GM19397 (cell line): ENCODE measurements around the gene GDF15.
"Not testable (repeated sequence)": the region's sequence is repeated elsewhere in the genome, so short reads cannot be mapped to it uniquely, and the experiment has no call there.

ENCODE experiments used
- ATAC-seq: cut with Tn5 transposase; IDR thresholded peaks from one replicate; pipeline ENCODE4 v1.9.1; 2021; ENCODE audit warnings: mild to moderate bottlenecking, moderate library complexity; ENCODE audit not compliant: unreplicated experiment

The GDF15 gene

DNA sequence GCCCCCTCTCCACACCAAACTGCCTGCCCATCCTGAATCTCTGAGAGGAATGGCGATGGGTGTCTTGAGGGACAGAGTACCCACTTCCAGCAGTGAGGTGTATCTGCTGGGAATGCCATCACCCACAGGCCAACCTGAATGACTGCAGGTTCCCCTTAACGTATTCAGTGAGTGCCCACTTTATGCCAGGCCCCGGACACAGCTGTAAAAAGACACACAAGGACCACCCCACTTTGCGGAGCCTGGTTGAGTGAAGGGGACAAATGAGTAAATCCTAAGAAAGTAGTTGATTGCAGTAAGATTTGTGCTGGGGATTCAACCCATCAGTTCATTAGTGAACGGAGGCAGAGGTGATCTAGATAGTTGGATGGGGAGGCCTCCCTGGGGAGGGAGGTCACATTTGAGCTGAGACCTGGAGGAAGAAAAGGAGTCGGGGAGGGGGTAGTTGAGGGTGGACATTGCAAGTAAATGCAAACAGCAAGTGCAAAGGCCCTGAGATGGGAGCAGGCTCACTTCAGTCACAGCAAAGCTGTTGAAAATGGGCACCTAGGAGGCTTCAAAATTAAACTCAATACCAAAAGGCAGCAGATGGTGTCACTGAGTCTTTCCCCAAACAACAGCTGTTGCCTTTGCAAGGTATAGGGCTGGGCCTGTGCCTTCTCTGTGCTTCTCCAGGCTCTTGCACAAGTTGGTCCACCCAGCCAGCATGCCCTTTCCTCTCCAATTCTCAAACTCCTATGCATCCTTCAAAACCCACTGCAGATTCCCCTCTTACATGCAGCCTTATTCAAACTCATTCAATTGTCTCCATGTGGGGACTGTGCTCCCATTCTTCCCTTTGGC is 4.3 kb downstream of the GDF15 start:
- no peak for ATAC-seq

DNA sequence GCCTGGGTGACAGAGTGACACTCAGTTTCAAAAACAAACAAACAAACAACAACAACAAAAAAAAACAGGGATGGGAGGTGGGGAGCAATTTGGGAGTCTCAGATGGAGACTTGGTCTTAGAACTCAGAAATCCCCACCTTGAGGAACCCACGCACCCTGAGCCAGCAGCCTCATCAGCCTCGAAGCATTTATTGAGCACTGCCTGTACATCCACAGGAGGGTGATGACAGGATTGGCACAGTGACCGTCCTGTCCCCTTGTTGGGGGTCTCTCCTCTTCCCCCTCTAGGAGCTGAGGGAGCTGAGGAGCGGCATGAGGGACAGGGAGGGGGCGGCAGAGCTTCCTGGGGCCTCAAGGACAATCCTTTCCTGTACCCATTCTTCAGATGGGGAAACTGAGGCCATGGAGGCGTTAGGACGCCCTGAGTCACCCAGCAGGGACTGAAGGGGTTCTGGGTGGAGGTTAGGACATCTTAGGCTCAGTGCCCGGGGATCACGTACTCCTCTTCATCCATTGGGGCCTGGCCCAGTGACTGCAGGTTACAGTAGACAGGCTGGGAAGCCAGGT is 5.6 kb downstream of the GDF15 start:
- ATAC-seq = no peak

DNA sequence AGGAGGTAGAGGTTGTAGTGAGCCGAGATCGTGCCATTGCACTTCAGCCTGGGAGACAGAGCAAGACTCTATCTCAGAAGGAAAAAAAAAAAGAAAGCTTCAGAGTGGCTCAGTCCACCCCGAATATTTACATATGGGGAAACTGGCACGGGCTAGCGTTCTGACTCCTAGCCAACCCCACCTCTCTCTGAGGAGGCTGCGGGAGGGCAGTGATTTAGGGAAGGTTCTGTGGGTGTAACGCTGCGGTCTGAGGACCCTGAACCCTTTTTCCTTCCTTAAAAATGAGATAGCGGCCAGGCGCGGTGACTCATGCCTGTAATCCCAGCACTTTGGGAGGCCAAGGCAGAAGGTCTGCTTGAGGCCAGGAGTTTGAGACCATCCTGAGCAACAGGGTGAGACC is 6.5 kb downstream of the GDF15 start:
- ATAC-seq = no peak

DNA sequence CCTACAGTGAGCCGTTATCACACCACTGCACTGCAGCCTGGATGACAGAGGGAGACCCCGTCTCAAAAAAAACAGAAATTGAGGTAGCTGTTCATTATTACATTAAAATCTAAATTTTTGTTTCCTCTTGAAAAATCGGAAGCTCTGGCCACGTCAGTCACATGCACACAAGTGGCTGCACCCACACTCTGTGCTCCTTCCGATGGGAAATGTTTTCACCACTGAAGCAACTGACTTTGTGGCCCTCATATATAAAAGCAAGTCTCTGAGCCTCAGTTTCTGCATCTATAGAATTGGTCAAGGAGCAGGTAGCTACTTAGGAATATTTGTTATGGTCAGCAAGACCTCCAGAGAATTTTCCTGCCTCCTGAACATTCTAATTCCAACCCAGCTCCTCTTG is 7.0 kb downstream of the GDF15 start:
- ATAC-seq = no peak

DNA sequence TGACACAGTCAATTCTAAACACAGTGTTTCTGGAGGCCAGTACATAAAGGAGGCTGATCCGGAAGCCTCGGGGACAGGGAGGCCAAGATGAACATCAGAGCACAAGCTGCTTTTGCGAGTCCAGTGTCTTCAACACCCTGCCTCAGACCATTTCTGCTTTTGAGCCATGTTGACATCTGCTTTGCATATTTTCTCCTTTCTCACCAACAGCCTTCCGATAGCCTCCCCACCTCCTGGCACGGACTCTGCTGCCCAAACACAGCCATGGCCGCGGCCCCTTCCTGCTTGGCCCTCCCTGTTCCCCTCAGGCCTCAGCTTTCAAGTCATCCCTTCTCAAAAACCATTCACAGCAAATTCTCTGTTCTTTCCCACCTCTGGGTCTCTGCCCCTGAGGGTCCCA is 7.9 kb downstream of the GDF15 start:
- no peak for ATAC-seq

DNA sequence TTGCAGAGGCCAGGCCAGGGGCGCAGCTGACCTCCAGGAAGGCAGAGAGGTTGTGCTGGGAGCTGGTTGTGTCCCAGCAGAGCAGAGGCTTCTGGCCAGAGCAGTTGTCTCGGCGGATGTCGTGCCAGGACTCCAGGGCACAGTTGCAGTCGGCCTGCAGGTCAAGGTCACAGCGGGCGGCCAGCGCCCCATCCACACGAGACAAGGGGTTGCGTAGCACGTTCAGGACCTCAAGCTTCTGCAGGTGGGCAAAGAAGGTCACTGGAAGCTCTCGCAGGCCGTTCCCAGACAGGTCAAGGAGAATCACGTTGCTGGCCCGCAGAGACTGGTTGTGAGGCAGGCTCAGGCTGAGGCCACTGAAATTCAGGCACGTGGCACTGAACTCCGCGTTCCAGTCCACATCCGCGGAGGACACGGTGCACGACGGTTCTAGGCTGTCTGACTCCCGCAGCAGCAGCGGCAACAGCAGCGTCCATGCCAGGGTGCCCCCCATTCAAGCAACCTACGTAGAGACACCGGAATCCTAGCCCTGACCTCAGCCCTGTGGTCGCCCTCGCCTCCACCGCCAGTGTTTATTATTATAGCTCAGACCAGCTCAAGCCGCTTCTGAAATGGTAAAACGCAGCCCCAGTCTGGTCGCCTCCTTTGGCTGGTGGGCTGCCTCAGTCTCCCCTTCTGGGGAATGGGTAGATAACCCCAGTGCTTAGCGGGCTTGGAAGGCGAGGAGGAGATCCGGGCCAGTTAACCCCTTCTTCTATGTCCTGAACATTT is 10.7 kb downstream of the GDF15 start:
- ATAC-seq = no peak

DNA sequence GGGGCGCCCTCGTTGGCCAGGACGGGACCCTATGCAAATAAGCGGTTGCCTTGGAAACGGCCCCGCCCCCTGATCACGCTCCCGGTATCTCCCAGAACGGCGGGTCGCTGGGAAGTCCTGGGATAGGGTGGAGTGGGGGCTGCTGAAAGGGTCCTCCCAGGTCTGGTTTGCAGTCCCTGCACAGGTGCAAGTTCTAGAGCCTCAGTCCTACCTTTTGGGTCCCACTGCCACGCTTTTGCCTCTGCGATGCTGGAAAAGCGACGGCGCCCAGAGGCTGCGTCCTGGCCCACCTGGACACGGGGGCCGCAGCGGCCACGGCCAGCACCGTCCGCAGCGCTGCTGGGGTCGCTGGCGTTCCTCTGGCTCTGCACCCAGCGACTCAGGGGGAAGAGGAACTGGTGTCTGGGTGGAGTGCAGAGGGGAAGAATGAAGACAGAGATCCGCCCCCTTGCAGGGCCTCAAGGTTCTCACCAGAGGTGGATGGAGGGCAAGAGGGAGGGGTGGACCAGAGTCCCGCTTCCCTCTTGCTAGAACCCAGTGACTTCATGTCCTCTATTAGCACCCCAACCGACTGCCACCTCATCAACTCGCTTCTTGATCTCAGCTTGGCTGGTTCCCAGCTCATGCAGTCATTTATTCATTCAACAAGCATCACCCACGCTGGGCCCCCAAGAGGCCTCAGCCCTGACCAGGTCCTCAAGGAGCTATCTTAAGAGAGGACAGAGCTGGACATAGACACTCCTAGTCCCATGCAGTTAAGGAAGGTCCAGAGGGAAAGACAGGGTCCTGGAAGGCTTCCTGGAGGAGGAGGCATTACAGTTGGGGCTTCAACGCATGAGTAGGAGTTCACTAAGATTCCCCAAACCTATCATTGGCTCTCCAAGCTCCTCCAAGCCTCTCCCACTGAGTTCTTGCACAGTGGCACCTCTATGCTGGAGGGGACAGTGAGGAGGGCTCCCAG is 11.6 kb downstream of the GDF15 start, which contains the start of gene LRRC25:
Gene LRRC25, minus strand, starts transcription at position 381 of the 961 bp plus-strand sequence. CDS start 659 bp downstream, outside the sequence.
- no peak for ATAC-seq

DNA sequence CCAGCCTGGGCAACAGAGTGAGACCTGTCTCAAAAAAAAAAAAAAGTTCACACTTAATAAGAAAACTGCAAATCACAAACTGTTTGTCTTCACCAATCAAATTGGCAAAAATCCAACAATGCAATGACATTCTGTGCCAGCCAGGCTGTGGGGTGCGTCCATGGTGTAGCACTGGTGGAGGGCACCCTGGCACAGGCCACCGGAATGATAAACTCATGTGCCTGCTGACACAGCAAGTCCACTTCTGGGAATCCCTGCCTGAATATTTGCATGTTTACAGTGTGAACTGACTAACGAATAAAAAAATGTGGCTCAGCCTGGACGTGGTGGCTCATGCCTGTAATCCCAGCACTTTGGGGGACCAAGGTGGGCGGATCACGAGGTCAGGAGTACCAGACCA is 13.1 kb downstream of the GDF15 start:
- no peak for ATAC-seq

DNA sequence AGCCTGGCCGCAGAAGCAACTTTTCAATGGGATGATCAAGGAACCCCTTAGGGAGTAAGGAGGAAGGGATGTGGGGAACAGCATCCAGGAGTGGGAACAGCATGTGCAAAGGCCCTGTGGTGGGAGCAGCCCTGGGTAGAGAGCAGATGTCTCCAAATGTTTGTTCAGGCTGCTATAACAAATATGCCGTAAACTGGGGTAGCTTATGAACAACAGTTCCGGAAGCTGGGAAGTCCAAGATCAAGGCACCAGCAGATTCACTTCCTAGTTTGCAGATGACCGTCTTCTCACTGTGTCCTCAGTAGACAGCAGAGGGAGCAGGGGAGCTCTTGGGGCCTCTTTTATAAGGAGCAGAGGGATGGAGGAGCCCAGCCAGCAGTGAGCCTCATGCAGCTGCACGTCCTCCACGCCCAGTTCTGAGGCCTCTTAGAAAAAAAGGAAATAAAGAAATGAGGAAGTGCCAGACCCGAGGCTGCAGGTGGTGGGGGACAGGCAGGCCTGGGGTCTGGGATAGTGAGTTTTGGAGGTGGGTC is 15.7 kb downstream of the GDF15 start:
- ATAC-seq = no peak

DNA sequence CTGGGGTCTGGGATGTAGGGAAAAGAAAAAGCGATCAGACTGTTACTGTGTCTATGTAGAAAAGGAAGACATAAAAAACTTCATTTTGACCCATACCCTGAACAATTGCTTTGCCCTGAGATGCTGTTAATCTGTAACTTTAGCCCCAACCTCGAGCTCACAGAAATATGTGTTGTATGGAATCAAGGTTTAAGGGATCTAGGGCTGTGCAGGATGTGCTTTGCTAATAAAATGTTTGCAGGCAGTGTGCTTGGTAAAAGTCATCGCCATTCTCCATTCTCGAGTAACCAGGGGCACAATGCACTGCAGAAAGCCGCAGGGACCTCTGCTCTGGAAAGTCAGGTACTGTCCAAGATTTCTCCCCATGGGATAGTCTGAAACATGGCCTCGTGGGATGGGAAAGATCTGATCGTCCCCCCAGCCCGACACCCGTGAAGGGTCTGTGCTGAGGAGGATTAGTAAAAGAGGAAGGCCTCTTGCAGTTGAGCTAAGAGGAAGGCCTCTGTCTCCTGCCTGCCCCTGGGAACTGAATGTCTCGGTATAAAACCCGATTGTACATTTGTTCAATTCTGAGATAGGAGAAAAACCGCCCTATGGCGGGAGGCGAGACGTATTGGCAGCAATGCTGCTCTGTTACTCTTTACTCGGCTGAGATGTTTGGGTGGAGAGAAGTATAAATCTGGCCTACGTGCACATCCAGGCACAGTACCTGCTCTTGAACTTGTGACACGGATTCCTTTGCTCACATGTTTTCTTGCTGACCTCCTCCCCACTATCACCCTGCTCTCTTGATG is 16.7 kb downstream of the GDF15 start:
- ATAC-seq = not testable (repeated sequence)

DNA sequence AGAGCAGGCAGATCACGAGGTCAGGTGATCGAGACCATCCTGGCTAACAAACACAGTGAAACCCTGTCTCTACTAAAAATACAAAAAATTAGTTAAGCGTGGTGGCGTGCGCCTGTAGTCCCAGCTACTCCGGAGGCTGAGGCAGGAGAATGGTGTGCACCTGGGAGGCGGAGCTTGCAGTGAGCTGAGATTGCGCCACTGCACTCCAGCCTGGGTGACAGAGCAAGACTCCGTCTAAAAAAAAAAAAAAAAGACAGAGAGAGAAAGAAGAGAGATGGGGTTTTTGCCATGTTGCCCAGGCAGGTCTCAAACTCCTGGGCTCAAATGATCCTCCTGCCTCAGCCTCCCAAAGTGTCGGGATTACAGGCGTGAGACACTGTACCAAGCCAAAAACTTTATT is 19.8 kb downstream of the GDF15 start:
- ATAC-seq = not testable (repeated sequence)

DNA sequence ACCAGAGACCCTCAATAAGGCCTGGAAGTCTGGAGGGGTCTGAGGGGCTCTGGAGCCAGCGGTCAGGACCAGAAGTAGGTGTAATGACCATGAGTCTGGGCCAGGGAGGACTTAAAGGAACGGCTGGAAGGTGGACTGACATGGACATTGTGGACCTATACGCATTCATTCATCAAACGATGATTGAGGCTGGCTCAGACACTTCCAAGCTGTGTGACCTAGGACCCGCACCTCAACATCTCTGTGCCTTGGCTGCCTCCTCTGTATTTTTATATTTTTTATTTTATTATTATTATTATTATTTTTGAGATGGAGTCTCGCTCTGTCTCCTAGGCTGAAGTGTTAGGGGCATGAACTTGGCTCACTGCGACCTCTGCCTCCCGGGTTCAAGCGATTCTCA is 20.8 kb downstream of the GDF15 start:
- ATAC-seq = no peak

DNA sequence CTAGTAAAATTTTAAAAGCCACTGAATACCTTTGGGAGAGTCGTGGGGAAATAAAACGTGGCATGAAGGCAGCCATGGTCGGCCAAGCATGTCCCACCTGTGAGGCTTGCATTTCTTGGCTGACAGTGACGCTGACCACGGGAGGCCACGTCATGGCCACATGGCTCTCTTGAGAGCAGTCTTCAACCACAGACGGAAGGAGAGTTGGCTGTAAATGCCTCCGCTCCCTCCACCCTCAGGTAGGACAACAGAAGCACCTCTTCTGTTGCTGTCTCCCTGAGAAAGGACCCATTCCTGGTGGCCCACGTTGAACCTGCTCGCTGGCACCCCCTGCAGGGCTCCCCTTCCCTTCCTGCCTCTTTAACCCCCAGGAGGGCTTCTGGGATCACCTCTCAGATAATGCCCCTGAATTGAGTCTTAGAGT is 22.1 kb downstream of the GDF15 start:
- no peak for ATAC-seq

DNA sequence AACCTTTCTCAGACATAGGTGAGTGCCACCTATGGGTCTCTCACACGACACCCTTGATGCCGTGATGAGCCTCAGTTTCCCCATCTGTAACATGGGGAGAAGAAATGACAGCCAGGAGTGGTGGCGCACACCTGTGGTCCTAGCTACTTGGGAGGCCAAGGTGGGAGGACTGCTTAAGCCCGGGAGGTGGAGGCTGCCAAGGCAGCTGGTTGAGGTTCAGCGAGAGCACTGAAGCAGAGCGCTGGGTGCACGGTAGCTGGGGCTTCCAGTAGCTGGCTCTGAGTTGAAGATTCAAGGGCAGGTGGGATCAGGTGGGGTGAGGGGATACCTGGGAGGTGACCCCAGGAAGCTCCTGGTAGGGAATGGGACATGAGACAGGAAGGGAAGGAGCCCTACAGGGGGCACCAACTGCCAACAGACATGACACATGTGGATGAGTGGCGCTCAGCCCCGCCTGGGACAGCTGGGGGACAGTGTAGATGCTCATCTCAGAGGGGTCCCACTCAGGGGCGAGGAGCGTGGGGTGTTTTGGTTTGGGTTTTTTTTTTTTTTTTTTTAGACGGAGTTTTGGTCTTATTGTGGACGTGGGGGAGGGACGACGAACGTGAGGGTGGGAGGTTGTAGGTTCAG is 26.8 kb downstream of the GDF15 start:
- ATAC-seq = no peak

DNA sequence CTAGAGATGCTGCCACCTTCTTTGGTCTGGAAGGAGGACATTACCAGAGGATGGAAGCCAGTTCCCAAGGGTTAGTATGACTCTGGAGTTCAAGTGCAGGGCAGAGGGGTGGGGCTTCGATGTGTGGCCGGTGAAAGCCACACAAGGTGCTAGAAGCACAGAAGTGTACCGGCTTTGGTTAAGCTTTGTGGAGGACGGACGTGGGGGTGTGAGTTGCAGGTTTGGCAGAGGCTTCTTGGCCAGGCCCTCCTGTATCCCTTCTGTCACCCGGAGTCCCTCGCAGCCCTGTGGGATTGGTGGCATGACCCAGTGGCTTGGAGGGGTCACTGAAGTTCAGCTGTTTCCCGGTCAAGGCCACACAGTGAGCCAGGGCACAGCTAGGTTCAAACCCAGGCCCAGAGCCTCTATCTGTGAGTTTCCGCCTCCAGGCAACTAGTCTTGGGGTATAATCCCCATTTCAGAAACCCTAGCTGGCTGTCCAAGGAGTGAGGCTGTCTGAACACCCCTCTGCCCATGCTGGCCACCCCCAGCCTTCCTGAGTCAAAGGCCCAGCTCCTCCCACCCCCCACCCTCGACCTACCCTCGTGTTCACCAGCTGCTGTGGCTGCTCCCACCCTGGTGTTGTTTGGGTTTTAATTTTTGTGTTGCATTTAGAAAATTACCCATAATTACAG is 28.7 kb downstream of the GDF15 start:
- ATAC-seq = no peak

DNA sequence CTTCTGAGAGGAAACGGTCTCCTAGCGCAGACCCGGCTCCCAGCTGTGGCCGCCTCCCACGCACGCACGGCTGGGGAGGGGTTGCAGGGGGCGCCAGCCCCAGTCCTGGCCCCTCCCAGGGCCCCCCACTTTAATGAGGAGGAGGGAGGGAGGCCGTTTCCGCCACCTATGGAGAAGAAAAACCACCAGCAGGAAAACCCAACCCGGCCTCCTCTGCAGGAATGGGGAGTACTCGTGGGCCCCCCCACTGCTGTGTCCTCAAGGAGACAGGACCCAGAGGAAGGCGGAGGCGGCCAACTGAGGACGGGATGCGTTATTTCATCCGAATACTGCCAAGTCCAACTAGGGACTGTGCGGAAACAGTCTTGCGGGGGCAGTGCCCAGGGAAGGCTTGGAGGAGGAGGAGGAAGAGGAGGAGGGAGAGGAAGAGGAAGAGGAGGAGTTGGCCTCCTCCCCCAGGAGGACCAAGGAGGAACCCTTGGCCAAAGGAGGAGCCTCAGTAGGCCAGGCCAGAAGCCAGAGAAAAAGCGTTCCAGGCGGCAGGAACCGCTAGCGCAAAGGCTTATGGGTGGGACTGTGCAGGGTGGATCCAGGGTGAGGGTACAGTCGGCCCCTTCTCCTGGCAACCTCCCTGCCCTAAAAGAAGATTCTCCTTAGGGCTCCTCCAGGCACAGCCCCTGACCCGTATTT is 29.4 kb downstream of the GDF15 start:
- no peak for ATAC-seq

DNA sequence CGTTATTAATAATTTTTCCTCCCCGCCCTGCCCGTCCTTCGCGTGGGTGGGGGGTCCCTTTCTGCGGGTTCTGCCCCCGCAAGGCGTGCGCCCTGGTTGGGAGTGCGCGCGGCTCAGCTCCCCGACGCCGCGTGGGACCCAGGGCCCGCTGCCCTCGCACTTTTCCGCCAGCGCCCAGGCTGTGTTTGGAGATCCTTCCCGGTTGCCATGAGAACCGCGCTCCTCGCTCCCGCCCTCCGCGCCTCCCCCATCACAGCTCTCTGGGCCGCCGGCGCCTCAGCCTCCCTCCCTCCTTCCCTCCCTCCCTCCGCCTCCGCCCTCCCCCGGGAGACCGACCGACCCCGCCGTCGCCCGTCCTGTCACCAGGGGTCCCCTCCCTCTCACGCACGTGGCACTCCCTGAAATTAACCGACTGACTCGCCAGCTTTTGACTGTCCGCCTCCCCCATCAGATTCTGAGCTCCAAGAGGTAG is 30.9 kb downstream of the GDF15 start:
- no peak for ATAC-seq
